BJ (cell line): ENCODE data around the gene RIPK4. TPM values are rescaled to one million over a fixed set of nuclear protein-coding genes. Genes with fewer than 3 reads are reported as not detected.

ENCODE experiments used
- CTCF ChIA-PET: fragments of 350-600 bp; formaldehyde crosslinking; extraction: SDS; loops from one replicate; lab custom pipeline; 2021; ENCODE audit warnings: antibody characterized with exemption, inconsistent platforms; lab: Yijun Ruan, JAX
- POLR2A ChIA-PET: fragments of 300-600 bp; sonication (Branson Sonifier 250); formaldehyde crosslinking; extraction: SDS; loops from one replicate; lab custom pipeline; 2021; ENCODE audit warnings: antibody characterized with exemption; lab: Charles Lee
- DNase-seq: peaks from one replicate; pipeline ENCODE4 v3.0.0-alpha.2; 2011; ENCODE audit warnings: low read depth
- H3K27me3 ChIP-seq: 2 replicates; pipeline ENCODE4 v1.6.0; 2011; ENCODE audit warnings: low read length; ENCODE audit not compliant: control insufficient read depth, insufficient read depth
- H3K36me3 ChIP-seq: 2 replicates; pipeline ENCODE4 v1.5.1; 2011; ENCODE audit warnings: low read length; ENCODE audit not compliant: control insufficient read depth, insufficient read depth
- H3K4me3 ChIP-seq: 2 replicates; pipeline ENCODE4 v1.5.1; 2011; ENCODE audit warnings: low read depth, mild to moderate bottlenecking, control low read depth, low read length
- CTCF ChIP-seq: IDR thresholded peaks from 2 replicates; pipeline ENCODE4 v1.5.1; 2011; ENCODE audit warnings: low read depth, mild to moderate bottlenecking, control low read depth, inconsistent platforms, low read length, moderate library complexity; ENCODE audit not compliant: insufficient read depth
- polyA plus RNA-seq: library from polyadenylated mRNA; depleted of rRNA; stranded (reverse); fragments of >200 nt; gene quantifications from 2 replicates; pipeline ENCODE4 v1.2.3, GENCODE V29; 2011

RIPK4 gene
- polyA plus RNA-seq, 1 experiment: 0.37 TPM

DNA sequence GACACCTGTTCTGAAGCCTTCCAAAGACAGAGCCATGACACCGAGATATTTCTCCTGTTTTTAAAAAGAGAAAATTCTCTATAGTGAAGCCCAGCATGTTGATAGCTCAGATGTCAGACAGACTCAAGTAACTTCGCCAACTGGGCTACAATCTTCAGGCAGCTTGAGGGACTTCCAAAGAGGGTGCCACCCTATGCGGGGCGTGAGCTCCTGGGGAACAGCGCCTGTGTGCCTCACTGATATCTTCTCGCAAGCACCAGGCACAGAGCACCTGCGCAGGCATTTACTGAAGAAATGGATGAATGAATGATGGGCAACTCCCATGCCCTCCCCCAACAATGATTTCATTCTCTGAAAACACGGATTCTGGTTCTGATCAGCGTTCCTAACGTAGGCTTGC lies 17.6 kb downstream of the RIPK4 start:
- CTCF ChIA-PET: interaction anchor here (1.0 kb wide), 1 partner anchor 12 kb away, joined by 3 read pairs; no protein-coding TSS in a partner anchor
- no peaks in the 10 kb centered on the region for H3K27me3 ChIP-seq
- no peaks in the 10 kb centered on the region for H3K36me3 ChIP-seq
- no peak for DNase-seq
- no peak for TF ChIP-seq CTCF
- no peak overlapping the region for H3K4me3 ChIP-seq
- POLR2A ChIA-PET: no interaction called here

DNA sequence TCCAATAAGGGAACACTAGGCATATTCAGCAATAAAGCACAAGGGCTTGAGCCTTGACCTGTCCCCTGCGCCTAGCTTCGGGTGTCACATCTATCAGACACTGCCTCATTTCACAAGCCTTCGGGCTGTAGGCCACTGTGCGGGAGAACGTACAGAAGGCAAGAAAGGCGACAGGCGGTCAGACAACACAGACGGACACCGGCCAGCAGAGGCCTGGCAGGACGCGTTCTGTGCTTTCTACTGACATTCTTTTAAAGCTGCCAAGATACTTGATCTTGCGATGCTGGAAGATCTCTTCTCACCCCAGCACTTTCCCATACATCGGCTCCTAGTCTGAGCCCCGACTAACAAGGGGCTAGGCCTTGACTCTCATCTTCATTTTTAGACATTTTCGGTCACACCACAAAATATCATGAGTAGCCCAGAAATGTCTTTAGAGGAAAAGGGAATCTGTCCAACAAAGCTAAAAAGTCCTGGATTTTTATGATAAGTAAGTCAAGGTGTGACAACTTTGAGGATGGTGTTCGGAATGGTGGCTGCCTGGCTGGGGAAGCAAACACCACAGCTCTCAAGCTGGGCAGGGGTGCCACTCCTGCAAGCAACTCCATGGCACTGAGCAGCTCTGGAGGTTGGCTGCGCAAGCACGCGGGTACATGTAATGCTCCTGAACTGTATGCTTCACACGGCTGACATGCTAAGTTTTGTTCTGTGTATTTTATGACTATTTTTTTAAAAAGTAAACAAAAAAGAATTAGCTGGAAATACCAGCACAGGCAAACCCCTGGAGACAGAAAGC lies 18.7 kb downstream of the RIPK4 start:
- CTCF ChIA-PET: interaction anchor here (0.5 to 1.9 kb wide), 4 partner anchors 11 to 32 kb away, joined by 3 to 5 read pairs (median 4); no protein-coding TSS in a partner anchor
- no peak for TF ChIP-seq CTCF

GRCh38 chr21:41746744-41747006 lies 20.2 kb downstream of the RIPK4 start:
- no peak overlapping the region for H3K4me3 ChIP-seq
- CTCF ChIA-PET: interaction anchor here (1.1 kb wide), 1 partner anchor 9 kb away, joined by 3 read pairs; no protein-coding TSS in a partner anchor

More for the DNA sequence above, 18.7 kb downstream of the RIPK4 start:
- no peak for DNase-seq
- Histone ChIP-seq H3K36me3 (no peaks in the 10 kb centered on the region), H3K27me3 (no peaks in the 10 kb centered on the region), H3K4me3 (no peak overlapping the region)
- POLR2A ChIA-PET: no interaction called here

DNA sequence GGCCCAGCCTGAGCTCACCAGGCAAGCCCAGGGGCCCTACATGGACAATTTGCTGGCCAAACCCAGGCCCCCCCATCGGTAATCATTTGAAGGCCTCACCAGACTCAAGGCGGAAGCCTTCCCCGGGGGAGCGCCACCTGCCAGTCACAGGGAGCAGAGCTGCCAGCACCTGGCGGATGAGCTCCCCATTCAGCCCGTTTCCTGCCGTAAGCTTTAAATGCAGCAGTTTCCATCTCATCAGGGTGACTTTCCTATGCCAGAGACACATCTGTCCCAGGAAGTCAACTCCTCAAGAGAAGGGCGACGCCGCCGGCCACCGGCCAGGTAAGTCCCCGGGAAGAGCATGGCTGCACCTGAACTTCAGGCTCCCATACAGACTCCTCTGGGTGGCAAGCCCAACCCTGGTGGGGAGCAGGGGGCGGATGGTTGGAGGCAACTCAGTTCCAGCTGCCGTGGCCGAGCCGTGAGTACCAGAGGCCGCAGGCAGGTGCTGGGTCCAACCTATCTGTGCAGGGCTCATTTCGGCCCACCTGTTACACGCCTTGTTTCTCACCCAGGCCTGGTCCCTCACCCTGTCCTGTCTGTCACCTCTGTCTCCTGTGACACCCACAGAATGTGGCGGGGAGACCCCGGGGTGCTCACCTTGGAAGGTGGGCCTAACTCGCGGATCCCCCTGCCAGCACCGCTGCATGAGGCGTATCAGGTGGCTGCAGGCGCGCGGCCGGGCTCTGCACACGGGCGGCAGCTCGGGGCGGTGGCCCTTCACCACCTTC lies 20.7 kb downstream of the RIPK4 start:
- CTCF ChIA-PET: no interaction called here
- DNase-seq: no peak
- Histone ChIP-seq H3K36me3 (no peaks in the 10 kb centered on the region), H3K4me3 (no peak overlapping the region), H3K27me3 (no peaks in the 10 kb centered on the region)
- POLR2A ChIA-PET: no interaction called here
- TF ChIP-seq CTCF: no peak

More at GRCh38 chr21:41746744-41747006, 20.2 kb downstream of the RIPK4 start:
- TF ChIP-seq CTCF: no peak
- POLR2A ChIA-PET: no interaction called here
- Histone ChIP-seq H3K36me3 (no peaks in the 10 kb centered on the region), H3K27me3 (no peaks in the 10 kb centered on the region)
- DNase-seq: no peak
